HepG2 (cell line): ENCODE data around the gene CCN2. TPM values are rescaled to one million over a fixed set of nuclear protein-coding genes. Genes with fewer than 3 reads are reported as not detected.
A peak's percentile ranks its signal among the peaks of the same experiment; 100 is the strongest.

Experiments used
- ATF5 ChIP-seq: sonication (generic); formaldehyde crosslinking; IDR thresholded peaks from 2 replicates; pipeline ENCODE4 v1.4.0; 2020; ENCODE audit warnings: mild to moderate bottlenecking, low read depth, missing genetic modification reagents
- BHLHE40 ChIP-seq: IDR thresholded peaks from 2 replicates; pipeline ENCODE4 v1.6.1; 2011; ENCODE audit warnings: low read length, improper control_type of control experiment
- BRD4 ChIP-seq: sonication (generic); formaldehyde crosslinking; IDR thresholded peaks from 2 replicates; pipeline ENCODE4 v1.4.0; 2020; ENCODE audit warnings: missing genetic modification reagents
- KDM1A ChIP-seq: IDR thresholded peaks from 2 replicates; pipeline ENCODE4 v1.6.1; 2016; ENCODE audit warnings: missing compliant biosample characterization
- NAIF1 ChIP-seq: sonication (generic); formaldehyde crosslinking; IDR thresholded peaks from 2 replicates; pipeline ENCODE4 v1.5.0; 2020; ENCODE audit warnings: mild to moderate bottlenecking, missing genetic modification reagents, borderline replicate concordance
- NFIB ChIP-seq: sonication (generic); formaldehyde crosslinking; IDR thresholded peaks from 2 replicates; pipeline ENCODE4 v1.9.0; 2021; ENCODE audit warnings: missing genetic modification reagents, mild to moderate bottlenecking, borderline replicate concordance
- RBM39 ChIP-seq: fragments of 200-400 bp; formaldehyde crosslinking; IDR thresholded peaks from one replicate; pipeline ENCODE4 v1.6.1; 2018; ENCODE audit warnings: antibody characterized with exemption, mild to moderate bottlenecking, low read depth, low read length; ENCODE audit not compliant: poor library complexity, severe bottlenecking
- SALL1 ChIP-seq: sonication (generic); formaldehyde crosslinking; IDR thresholded peaks from 2 replicates; pipeline ENCODE4 v1.8.0; 2022; ENCODE audit warnings: mild to moderate bottlenecking, missing genetic modification reagents
- SMAD3 ChIP-seq: sonication (generic); formaldehyde crosslinking; IDR thresholded peaks from 2 replicates; pipeline ENCODE4 v1.4.0; 2020; ENCODE audit warnings: missing genetic modification reagents
- TEAD2 ChIP-seq: sonication (generic); formaldehyde crosslinking; IDR thresholded peaks from 2 replicates; pipeline ENCODE4 v1.9.0; 2021; ENCODE audit warnings: missing genetic modification reagents
- U2AF1 ChIP-seq: fragments of 200-400 bp; formaldehyde crosslinking; optimal IDR thresholded peaks from 2 replicates; pipeline ENCODE3; 2017; ENCODE audit warnings: mild to moderate bottlenecking, low read depth, low read length
- ZBTB26 ChIP-seq: IDR thresholded peaks from 2 replicates; pipeline ENCODE4 v1.6.1; 2016; ENCODE audit warnings: missing compliant biosample characterization, missing genetic modification reagents, borderline replicate concordance
- ZC3H13 ChIP-seq: sonication (generic); formaldehyde crosslinking; IDR thresholded peaks from 2 replicates; pipeline ENCODE4 v1.8.1; 2023; ENCODE audit warnings: mild to moderate bottlenecking, missing genetic modification reagents, moderate library complexity
- ZFX ChIP-seq: sonication (generic); formaldehyde crosslinking; IDR thresholded peaks from 2 replicates; pipeline ENCODE4 v1.4.0; 2020; ENCODE audit warnings: mild to moderate bottlenecking, low read depth, missing genetic modification reagents, moderate library complexity
- ZNF382 ChIP-seq: sonication (generic); formaldehyde crosslinking; IDR thresholded peaks from 2 replicates; pipeline ENCODE4 v1.5.0; 2020; ENCODE audit warnings: missing genetic modification reagents, mild to moderate bottlenecking, borderline replicate concordance
- ZNF383 ChIP-seq: sonication (generic); formaldehyde crosslinking; IDR thresholded peaks from 2 replicates; pipeline ENCODE4 v1.4.0; 2020; ENCODE audit warnings: missing genetic modification reagents, mild to moderate bottlenecking, borderline replicate concordance
- ZNF547 ChIP-seq: sonication (generic); formaldehyde crosslinking; IDR thresholded peaks from 2 replicates; pipeline ENCODE4 v1.5.1; 2020; ENCODE audit warnings: mild to moderate bottlenecking, missing genetic modification reagents
- ZNF704 ChIP-seq: sonication (generic); formaldehyde crosslinking; IDR thresholded peaks from 2 replicates; pipeline ENCODE4 v1.8.1; 2023; ENCODE audit warnings: mild to moderate bottlenecking, inconsistent platforms, moderate library complexity, missing genetic modification reagents, borderline replicate concordance
- ZNF720 ChIP-seq: sonication (generic); formaldehyde crosslinking; IDR thresholded peaks from 2 replicates; pipeline ENCODE4 v1.4.0; 2020; ENCODE audit warnings: missing genetic modification reagents
- polyA plus RNA-seq, 8 experiments: library from polyadenylated mRNA; depleted of rRNA in 3 of 8; stranded (reverse) in 7 of 8; unstranded in 1 of 8; fragments of >200 nt; fragmentation: Illumina TruSeq in 4 of 8; extraction: Trizol in 4 of 8; gene quantifications; 2 replicates each; pipeline versions ENCODE4 v1.2.1 to v1.2.3, GENCODE V29; 2011 to 2016; ENCODE audit warnings: low read depth in 4 of 8, missing spikeins in 1 of 8, mixed read lengths in 1 of 8; ENCODE audit not compliant: insufficient read depth in 1 of 8
- total RNA-seq, 5 experiments: library from RNA; depleted of rRNA; stranded (reverse); fragments of >200 nt; fragmentation: Illumina TruSeq; extraction: Trizol; gene quantifications; 2 replicates each; pipeline ENCODE4 v1.2.3, GENCODE V29; 2016; ENCODE audit warnings: low read depth in 1 of 5
- TF ChIP-seq, protein P1 (sequence below): sonication (generic); formaldehyde crosslinking; IDR thresholded peaks from 2 replicates; pipeline ENCODE4 v1.5.0; 2020; ENCODE audit warnings: mild to moderate bottlenecking, missing genetic modification reagents
- TF ChIP-seq, protein P2 (sequence below): sonication (generic); formaldehyde crosslinking; IDR thresholded peaks from 2 replicates; pipeline ENCODE4 v1.4.0; 2020; ENCODE audit warnings: missing genetic modification reagents

CCN2 gene
- total and polyA plus RNA-seq, 2 of the 13 experiments (the other 11 are each of a cell fraction or from before 2014, with no cell fraction given): 34.7 to 316 TPM

DNA sequence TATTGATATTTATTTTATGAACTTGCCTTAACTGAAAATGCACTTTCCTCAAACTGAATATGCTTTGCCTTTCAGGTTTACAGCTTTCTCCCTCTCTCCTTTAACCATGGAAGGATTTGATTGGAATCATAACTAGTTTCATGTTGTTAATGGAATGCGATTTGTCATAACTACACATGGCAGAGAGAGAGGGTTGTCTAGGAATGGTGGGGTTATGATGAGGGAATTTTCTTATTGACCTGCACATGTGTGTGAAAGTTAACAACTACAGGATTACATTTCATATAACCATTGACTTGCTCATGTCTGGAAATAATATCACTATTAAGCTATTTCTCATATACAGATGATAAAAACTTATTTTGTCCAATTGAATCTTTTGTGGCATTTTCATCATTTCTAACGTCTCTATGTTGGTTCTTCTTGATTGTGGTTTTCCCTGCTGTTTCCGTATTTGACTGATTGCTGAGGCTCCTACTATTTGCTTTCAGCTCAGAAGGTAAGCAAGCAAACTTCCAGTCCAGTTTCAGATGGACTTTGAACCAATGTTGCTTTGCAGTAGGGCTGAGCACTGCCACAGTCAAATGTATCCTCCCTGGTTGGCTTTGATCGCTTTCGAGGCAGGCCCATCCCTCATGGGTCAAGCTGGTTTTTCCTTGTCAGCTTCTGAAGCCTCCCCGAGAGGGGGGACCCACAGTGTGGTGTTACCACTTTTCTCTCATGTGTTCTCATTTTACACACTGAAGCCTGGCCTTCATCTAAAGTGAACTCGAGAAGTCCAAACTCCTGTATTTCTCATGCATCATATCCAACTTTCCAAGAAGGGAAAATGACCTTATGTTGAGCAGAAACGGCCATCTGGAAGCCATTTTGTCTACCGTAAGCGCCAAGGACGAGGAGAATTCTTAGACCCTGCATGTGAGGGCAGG, 7.6 kb upstream of the CCN2 start (continued):
- TF ChIP-seq, protein P1, sequence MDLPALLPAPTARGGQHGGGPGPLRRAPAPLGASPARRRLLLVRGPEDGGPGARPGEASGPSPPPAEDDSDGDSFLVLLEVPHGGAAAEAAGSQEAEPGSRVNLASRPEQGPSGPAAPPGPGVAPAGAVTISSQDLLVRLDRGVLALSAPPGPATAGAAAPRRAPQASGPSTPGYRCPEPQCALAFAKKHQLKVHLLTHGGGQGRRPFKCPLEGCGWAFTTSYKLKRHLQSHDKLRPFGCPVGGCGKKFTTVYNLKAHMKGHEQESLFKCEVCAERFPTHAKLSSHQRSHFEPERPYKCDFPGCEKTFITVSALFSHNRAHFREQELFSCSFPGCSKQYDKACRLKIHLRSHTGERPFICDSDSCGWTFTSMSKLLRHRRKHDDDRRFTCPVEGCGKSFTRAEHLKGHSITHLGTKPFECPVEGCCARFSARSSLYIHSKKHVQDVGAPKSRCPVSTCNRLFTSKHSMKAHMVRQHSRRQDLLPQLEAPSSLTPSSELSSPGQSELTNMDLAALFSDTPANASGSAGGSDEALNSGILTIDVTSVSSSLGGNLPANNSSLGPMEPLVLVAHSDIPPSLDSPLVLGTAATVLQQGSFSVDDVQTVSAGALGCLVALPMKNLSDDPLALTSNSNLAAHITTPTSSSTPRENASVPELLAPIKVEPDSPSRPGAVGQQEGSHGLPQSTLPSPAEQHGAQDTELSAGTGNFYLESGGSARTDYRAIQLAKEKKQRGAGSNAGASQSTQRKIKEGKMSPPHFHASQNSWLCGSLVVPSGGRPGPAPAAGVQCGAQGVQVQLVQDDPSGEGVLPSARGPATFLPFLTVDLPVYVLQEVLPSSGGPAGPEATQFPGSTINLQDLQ (CRISPR knock-in tag): no peak
- TF ChIP-seq KDM1A (CRISPR knock-in tag) (peak; percentile 58; the same call in 1 of the 2 replicates), ZNF704 (CRISPR knock-in tag) (peak; percentile 51; the same call in 1 of the 2 replicates), ZNF547 (peak; percentile 82; the same call in 1 of the 2 replicates), U2AF1 (no peak), TEAD2 (no peak), RBM39 (no peak), ZNF383 (no peak), BRD4 (CRISPR knock-in tag) (peak; percentile 75; the same call in 1 of the 2 replicates), ZBTB26 (CRISPR knock-in tag) (peak; percentile 79), ZFX (CRISPR knock-in tag) (peak; percentile 90), ZNF720 (CRISPR knock-in tag) (peak; percentile 64; the same call in 1 of the 2 replicates), SALL1 (CRISPR knock-in tag) (peak; percentile 100), ZC3H13 (no peak), ZNF382 (no peak), BHLHE40 (0 out of 2 replicates have a peak, but pooled peaks have one; percentile 36), SMAD3 (CRISPR knock-in tag) (peak; percentile 98), NAIF1 (no peak), ATF5 (0 out of 2 replicates have a peak, but pooled peaks have one; percentile 59), NFIB (CRISPR knock-in tag) (no peak)
- TF ChIP-seq, protein P2, sequence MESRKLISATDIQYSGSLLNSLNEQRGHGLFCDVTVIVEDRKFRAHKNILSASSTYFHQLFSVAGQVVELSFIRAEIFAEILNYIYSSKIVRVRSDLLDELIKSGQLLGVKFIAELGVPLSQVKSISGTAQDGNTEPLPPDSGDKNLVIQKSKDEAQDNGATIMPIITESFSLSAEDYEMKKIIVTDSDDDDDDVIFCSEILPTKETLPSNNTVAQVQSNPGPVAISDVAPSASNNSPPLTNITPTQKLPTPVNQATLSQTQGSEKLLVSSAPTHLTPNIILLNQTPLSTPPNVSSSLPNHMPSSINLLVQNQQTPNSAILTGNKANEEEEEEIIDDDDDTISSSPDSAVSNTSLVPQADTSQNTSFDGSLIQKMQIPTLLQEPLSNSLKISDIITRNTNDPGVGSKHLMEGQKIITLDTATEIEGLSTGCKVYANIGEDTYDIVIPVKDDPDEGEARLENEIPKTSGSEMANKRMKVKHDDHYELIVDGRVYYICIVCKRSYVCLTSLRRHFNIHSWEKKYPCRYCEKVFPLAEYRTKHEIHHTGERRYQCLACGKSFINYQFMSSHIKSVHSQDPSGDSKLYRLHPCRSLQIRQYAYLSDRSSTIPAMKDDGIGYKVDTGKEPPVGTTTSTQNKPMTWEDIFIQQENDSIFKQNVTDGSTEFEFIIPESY: peak; percentile 94
